ENCODE data around the gene BLTP1.

Gene BLTP1

GRCh38 chr4:122151982-122152710 lies at the start of gene BLTP1 (continued):
- TF ChIP-seq REST (tag by site-specific recombination; IDR thresholded peaks at IDR 0.05) (no peak), ZNF513 (tag by site-specific recombination; IDR thresholded peaks at IDR 0.05) (no peak), ZNF600 (tag by site-specific recombination; IDR thresholded peaks at IDR 0.05) (peak; percentile 80), ZNF394 (tag by site-specific recombination; IDR thresholded peaks at IDR 0.05; ENCODE audit: borderline replicate concordance) (no peak), KLF16 (tag by site-specific recombination; IDR thresholded peaks at IDR 0.05) (peak; percentile 34; the same call in 1 of the 2 replicates), ZNF175 (tag by site-specific recombination; IDR thresholded peaks at IDR 0.05) (no peak), ZNF530 (tag by site-specific recombination; IDR thresholded peaks at IDR 0.05; ENCODE audit: low read depth) (no peak), ZNF248 (tag by site-specific recombination; IDR thresholded peaks at IDR 0.05) (no peak), ZNF664 (tag by site-specific recombination; IDR thresholded peaks at IDR 0.05) (no peak), ZNF561 (tag by site-specific recombination; IDR thresholded peaks at IDR 0.05; ENCODE audit: borderline replicate concordance) (peak; percentile 37; the same call in 1 of the 2 replicates), ZNF518A (tag by site-specific recombination; conservative IDR thresholded peaks at IDR 0.05; ENCODE audit: low read depth) (peak; percentile 29; the same call in 1 of the 2 replicates), ZBTB8A (tag by site-specific recombination; IDR thresholded peaks at IDR 0.05) (0 out of 2 replicates have a peak, but pooled peaks have one; percentile 52), ZNF549 (tag by site-specific recombination; IDR thresholded peaks at IDR 0.05) (no peak), ZNF311 (tag by site-specific recombination; IDR thresholded peaks at IDR 0.05; ENCODE audit: borderline replicate concordance) (no peak), ZBTB17 (tag by site-specific recombination; IDR thresholded peaks at IDR 0.05) (peak; percentile 89; the same call in 1 of the 2 replicates), GLIS2 (tag by site-specific recombination; IDR thresholded peaks at IDR 0.05) (peak; percentile 62), SP2 (tag by site-specific recombination; IDR thresholded peaks at IDR 0.05) (peak; percentile 68), ZNF354C (tag by site-specific recombination; IDR thresholded peaks at IDR 0.05; ENCODE audit: borderline replicate concordance, low read depth) (no peak), ZFHX2 (tag by site-specific recombination; conservative IDR thresholded peaks at IDR 0.05) (no peak; the same call in 1 of the 2 replicates), GLIS1 (tag by site-specific recombination; IDR thresholded peaks at IDR 0.05) (peak; percentile 11; the same call in 1 of the 2 replicates), ZNF610 (tag by site-specific recombination; IDR thresholded peaks at IDR 0.05; ENCODE audit: borderline replicate concordance) (no peak), ZNF701 (tag by site-specific recombination; IDR thresholded peaks at IDR 0.05) (no peak), ZSCAN30 (tag by site-specific recombination; IDR thresholded peaks at IDR 0.05) (peak; percentile 51; the same call in 1 of the 2 replicates), PRDM6 (tag by site-specific recombination; IDR thresholded peaks at IDR 0.05) (no peak), KLF1 (tag by site-specific recombination; IDR thresholded peaks at IDR 0.05) (peak; percentile 75), ZNF416 (tag by site-specific recombination; IDR thresholded peaks at IDR 0.05) (no peak), ZBTB7A (tag by site-specific recombination; IDR thresholded peaks at IDR 0.05; ENCODE audit: low read depth) (peak; percentile 30; the same call in 1 of the 2 replicates), ZNF580 (tag by site-specific recombination; IDR thresholded peaks at IDR 0.05) (no peak)
